A673 (cell line): ENCODE measurements around the gene MMP12. TPM values are rescaled to one million over a fixed set of nuclear protein-coding genes. Genes with fewer than 3 reads are reported as not detected.

Experiments
- BruUV-seq: library from RNA; stranded (reverse); fragments of 400-500 nt; replicated peaks from 2 replicates; lab custom pipeline; 2021; lab: Mats Ljungman, UMichigan
- CTCF ChIA-PET: fragments of 300-600 bp; sonication (Branson Sonifier 250); formaldehyde crosslinking; loops from one replicate; lab custom pipeline; 2022; ENCODE audit warnings: antibody characterized with exemption; lab: Charles Lee
- POLR2A ChIA-PET: fragments of 300-600 bp; sonication (Branson Sonifier 250); formaldehyde crosslinking; loops from one replicate; lab custom pipeline; 2022; ENCODE audit warnings: antibody characterized with exemption; ENCODE audit not compliant: low non-redundant PET; lab: Charles Lee
- DNase-seq: peaks from one replicate; pipeline ENCODE4 v3.0.0-alpha.2; 2015; ENCODE audit warnings: low spot score
- H3K27ac ChIP-seq: fragments of 200-600 bp; sonication (generic); 2 replicates; pipeline ENCODE4 v1.5.1; 2016; ENCODE audit warnings: mixed run types, low read depth, mild to moderate bottlenecking, mixed read lengths, antibody characterized with exemption, low read length; ENCODE audit not compliant: poor library complexity, severe bottlenecking
- H3K27me3 ChIP-seq: fragments of 200-600 bp; sonication (generic); replicated peaks from 2 replicates; pipeline ENCODE4 v1.6.1; 2017; ENCODE audit warnings: mixed run types, low read depth, mild to moderate bottlenecking, mixed read lengths, antibody characterized with exemption, low read length; ENCODE audit not compliant: insufficient read depth, poor library complexity
- H3K36me3 ChIP-seq: fragments of 200-600 bp; sonication (generic); 2 replicates; pipeline ENCODE4 v1.6.1; 2016; ENCODE audit warnings: mixed run types, mild to moderate bottlenecking, mixed read lengths, antibody characterized with exemption, low read length; ENCODE audit not compliant: insufficient read depth, poor library complexity, severe bottlenecking
- H3K4me1 ChIP-seq: fragments of 200-600 bp; sonication (generic); 2 replicates; pipeline ENCODE4 v1.6.1; 2017; ENCODE audit warnings: mixed run types, mild to moderate bottlenecking, mixed read lengths, antibody characterized with exemption, low read length; ENCODE audit not compliant: insufficient read depth, poor library complexity, severe bottlenecking
- H3K4me3 ChIP-seq: fragments of 200-600 bp; sonication (generic); 2 replicates; pipeline ENCODE4 v1.5.1; 2016; ENCODE audit warnings: low read depth, mixed run types, mild to moderate bottlenecking, mixed read lengths, low read length; ENCODE audit not compliant: poor library complexity, severe bottlenecking
- H3K9me3 ChIP-seq: fragments of 200-600 bp; sonication (generic); 2 replicates; pipeline ENCODE4 v1.6.1; 2016; ENCODE audit warnings: mixed run types, low read depth, mild to moderate bottlenecking, mixed read lengths, antibody characterized with exemption, low read length; ENCODE audit not compliant: poor library complexity, severe bottlenecking
- CTCF ChIP-seq: fragments of 300-800, 200-600 bp; sonication (generic); conservative IDR thresholded peaks from 2 replicates; pipeline ENCODE4 v1.5.1; 2017; ENCODE audit warnings: low read depth, mild to moderate bottlenecking, antibody characterized with exemption, low read length, moderate library complexity, mixed read lengths
- EZH2 ChIP-seq: fragments of 200-600 bp; sonication (generic); IDR thresholded peaks from 2 replicates; pipeline ENCODE4 v1.6.1; 2017; ENCODE audit warnings: borderline replicate concordance, low read depth, mild to moderate bottlenecking, mixed read lengths, antibody characterized with exemption, low read length; ENCODE audit not compliant: poor library complexity, severe bottlenecking
- intact Hi-C: fragments of 100-400 bp; cut with micrococcal nuclease; formaldehyde crosslinking; loops from one replicate; pipeline ENCODE4 v1.10.0; 2022; ENCODE audit not compliant: unreplicated experiment
- total RNA-seq: library from RNA; stranded (reverse); gene quantifications from 2 replicates; pipeline ENCODE4 v1.2.3, GENCODE V29; 2021

MMP12 gene
- total RNA-seq, 1 experiment from 2014 or later = 0.19 TPM

- no peak overlapping the region for H3K4me3 ChIP-seq
- POLR2A ChIA-PET = interaction anchor here (1.0 kb wide), 1 partner anchor 11 kb away, joined by 3 read pairs; no protein-coding TSS in a partner anchor
- peak overlapping the region; percentile 94 for H3K27ac ChIP-seq
- BruUV-seq = no TSS peak
- intact Hi-C loops = no loop called here
- no peak for DNase-seq
- TF ChIP-seq CTCF (no peak), EZH2 (no peak)
- no peaks in the 10 kb centered on the region for H3K36me3 ChIP-seq
- CTCF ChIA-PET = no interaction called here
- peaks cover 57% of the 10 kb centered on the region for H3K4me1 ChIP-seq
- H3K9me3 ChIP-seq = no peaks in the 10 kb centered on the region
- H3K27me3 ChIP-seq = no peaks in the 10 kb centered on the region
Observed at GRCh38 chr11:102920118-102920684, 45.4 kb upstream of the MMP12 start.

GRCh38 chr11:102915044-102915375, 40.2 kb upstream of the MMP12 start:
- H3K27me3 ChIP-seq = no peaks in the 10 kb centered on the region
- peaks cover 38% of the 10 kb centered on the region for H3K4me1 ChIP-seq
- no peak overlapping the region for H3K4me3 ChIP-seq
- H3K9me3 ChIP-seq = no peaks in the 10 kb centered on the region
- intact Hi-C loops = loop anchor here (1.0 kb wide), 2 partner anchors 26 to 140 kb away; no protein-coding TSS in a partner anchor
- TF ChIP-seq CTCF (no peak), EZH2 (no peak)
- H3K27ac ChIP-seq = peak overlapping the region; percentile 63
- no peaks in the 10 kb centered on the region for H3K36me3 ChIP-seq
- ChIA-PET CTCF (interaction anchor here (0.6 to 1.9 kb wide), 9 partner anchors 9 to 194 kb away, joined by 3 to 14 read pairs (median 4); partner anchors contain the start of gene DYNC2H1), POLR2A (interaction anchor here (0.5 to 0.6 kb wide), 2 partner anchors 15 to 32 kb away, joined by 3 read pairs; no protein-coding TSS in a partner anchor)
- no TSS peak for BruUV-seq
- DNase-seq = no peak

GRCh38 chr11:102914238-102915043, 39.7 kb upstream of the MMP12 start:
- no peaks in the 10 kb centered on the region for H3K27me3 ChIP-seq
- ChIA-PET POLR2A (interaction anchor here (0.5 to 0.6 kb wide), 2 partner anchors 16 to 32 kb away, joined by 3 read pairs; no protein-coding TSS in a partner anchor), CTCF (interaction anchor here (0.6 to 1.9 kb wide), 11 partner anchors 9 to 195 kb away, joined by 3 to 14 read pairs (median 4); partner anchors contain the start of gene DYNC2H1)
- H3K4me3 ChIP-seq = no peak overlapping the region
- no peaks in the 10 kb centered on the region for H3K36me3 ChIP-seq
- peaks cover 33% of the 10 kb centered on the region for H3K4me1 ChIP-seq
- intact Hi-C loops = loop anchor here (1.0 to 5.0 kb wide), 3 partner anchors 27 to 141 kb away; no protein-coding TSS in a partner anchor
- DNase-seq = peak; percentile 89
- H3K27ac ChIP-seq = peak overlapping the region; percentile 63
- no peak for TF ChIP-seq EZH2
- peak; percentile 90 for TF ChIP-seq CTCF
- TSS peak; percentile 85 for BruUV-seq
- H3K9me3 ChIP-seq = no peaks in the 10 kb centered on the region
